Measurements from ENCODE around the gene PES1.
A peak's percentile ranks its signal among the peaks of the same experiment; 100 is the strongest.

Gene PES1

DNA sequence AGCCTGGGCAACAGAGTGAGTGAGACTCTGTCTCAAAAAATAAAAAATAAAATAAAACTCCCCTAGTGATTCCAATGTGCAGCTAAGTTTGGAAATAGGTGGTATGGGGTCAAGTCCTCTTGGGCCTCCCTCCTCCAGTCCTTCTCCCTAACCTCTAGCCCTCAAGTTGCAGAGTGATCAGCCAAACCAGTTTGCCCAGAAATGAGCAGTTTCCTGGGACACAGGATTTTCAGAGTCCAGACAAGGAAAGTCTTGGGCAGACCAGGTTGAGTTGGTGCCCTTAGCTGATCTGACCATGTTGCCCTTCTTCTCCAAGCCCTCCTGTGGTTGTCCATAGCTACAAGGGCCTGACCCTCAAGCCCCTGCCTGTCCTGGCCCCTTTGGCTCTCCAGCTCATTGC lies 23.2 kb upstream of the PES1 start:
- TF ChIP-seq, protein P1, sequence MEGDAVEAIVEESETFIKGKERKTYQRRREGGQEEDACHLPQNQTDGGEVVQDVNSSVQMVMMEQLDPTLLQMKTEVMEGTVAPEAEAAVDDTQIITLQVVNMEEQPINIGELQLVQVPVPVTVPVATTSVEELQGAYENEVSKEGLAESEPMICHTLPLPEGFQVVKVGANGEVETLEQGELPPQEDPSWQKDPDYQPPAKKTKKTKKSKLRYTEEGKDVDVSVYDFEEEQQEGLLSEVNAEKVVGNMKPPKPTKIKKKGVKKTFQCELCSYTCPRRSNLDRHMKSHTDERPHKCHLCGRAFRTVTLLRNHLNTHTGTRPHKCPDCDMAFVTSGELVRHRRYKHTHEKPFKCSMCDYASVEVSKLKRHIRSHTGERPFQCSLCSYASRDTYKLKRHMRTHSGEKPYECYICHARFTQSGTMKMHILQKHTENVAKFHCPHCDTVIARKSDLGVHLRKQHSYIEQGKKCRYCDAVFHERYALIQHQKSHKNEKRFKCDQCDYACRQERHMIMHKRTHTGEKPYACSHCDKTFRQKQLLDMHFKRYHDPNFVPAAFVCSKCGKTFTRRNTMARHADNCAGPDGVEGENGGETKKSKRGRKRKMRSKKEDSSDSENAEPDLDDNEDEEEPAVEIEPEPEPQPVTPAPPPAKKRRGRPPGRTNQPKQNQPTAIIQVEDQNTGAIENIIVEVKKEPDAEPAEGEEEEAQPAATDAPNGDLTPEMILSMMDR (conservative IDR thresholded peaks at IDR 0.05; ENCODE audit: low read length) = no peak
- H3K4me3 ChIP-seq (ENCODE audit: low read length) = no peak overlapping the region
- DNase-seq (ENCODE audit: low read depth) = no peak

DNA sequence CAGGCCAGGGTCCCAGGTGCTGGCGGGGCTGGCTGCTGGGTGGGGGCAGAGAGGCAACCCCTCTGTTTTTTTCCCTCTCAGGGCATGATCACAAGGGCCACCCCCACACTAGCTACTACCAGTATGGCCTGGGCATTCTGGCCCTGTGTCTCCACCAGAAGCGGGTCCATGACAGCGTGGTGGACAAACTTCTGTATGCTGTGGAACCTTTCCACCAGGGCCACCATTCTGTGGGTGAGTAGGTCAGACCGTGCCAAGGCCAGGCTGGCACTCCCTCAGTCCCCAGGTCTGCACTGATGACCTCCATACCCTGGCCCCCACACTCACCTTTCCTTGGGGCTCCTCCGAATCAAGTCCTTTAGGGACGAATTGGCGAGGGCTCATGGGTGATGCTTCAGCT lies 22.6 kb upstream of the PES1 start:
- no peak for DNase-seq (ENCODE audit: low read depth)
- TF ChIP-seq, protein P1 (conservative IDR thresholded peaks at IDR 0.05; ENCODE audit: low read length) = no peak
- no peak overlapping the region for H3K4me3 ChIP-seq (ENCODE audit: low read length)

DNA sequence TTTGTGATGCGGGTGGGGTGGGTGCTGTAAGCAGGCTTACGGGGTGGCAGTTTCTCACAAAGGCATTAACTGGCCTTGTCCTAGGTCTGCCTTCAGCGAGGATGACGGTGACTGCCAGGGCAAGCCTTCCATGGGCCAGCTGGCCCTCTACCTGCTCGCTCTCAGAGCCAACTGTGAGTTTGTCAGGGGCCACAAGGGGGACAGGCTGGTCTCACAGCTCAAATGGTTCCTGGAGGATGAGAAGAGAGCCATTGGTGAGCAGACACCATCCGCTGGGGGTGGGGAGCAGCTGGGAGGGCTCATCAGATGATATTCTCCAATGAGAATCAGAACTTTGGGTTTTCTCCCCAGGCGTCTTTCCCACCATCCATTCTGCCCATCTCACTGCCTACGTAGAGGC lies 21.1 kb upstream of the PES1 start:
- TF ChIP-seq, protein P1 (conservative IDR thresholded peaks at IDR 0.05; ENCODE audit: low read length) = no peak
- H3K4me3 ChIP-seq (ENCODE audit: low read length) = no peak overlapping the region
- no peak for DNase-seq (ENCODE audit: low read depth)

DNA sequence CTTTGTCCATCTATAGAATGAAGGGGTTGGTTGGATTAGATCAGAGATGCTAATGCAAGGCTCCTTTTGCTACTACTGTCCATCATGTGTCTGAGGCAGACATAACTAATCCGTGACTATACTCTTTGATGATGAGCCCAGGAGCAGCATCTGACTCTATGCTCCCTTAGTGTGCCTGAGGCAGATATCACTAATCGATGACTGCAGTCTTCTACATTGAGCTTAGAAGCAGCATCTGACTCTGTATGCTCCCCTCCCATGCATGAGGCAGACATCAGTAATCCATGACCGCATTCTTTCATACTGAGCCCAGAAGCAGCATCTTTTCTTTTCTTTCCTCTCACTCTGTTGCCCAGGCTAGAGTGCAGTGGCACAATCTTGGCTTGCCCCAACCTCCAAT lies 19.5 kb upstream of the PES1 start:
- H3K4me3 ChIP-seq (ENCODE audit: low read length) = no peak overlapping the region
- TF ChIP-seq, protein P1 (conservative IDR thresholded peaks at IDR 0.05; ENCODE audit: low read length) = no peak
- DNase-seq (ENCODE audit: low read depth) = no peak

DNA sequence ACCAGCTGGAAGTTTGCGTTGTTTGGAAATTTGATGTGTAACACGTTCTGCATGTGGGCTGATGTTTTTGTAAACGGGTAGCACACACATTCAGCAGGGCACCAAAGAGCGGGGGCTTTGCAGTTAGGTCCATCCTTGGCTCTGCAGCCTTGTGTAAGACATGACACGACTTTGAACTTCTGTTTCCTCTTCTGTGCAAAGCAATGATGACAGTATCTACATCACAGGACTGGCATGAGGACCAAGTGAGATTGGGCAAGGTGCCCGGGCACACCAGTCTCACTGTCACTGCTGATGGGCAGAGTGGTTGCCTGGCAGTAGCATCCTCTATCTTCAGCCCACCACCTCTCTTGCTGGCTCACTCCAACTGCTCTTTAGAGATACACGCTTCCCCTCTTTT lies 18.6 kb upstream of the PES1 start:
- no peak overlapping the region for H3K4me3 ChIP-seq (ENCODE audit: low read length)
- no peak for DNase-seq (ENCODE audit: low read depth)
- TF ChIP-seq, protein P1 (conservative IDR thresholded peaks at IDR 0.05; ENCODE audit: low read length) = no peak

DNA sequence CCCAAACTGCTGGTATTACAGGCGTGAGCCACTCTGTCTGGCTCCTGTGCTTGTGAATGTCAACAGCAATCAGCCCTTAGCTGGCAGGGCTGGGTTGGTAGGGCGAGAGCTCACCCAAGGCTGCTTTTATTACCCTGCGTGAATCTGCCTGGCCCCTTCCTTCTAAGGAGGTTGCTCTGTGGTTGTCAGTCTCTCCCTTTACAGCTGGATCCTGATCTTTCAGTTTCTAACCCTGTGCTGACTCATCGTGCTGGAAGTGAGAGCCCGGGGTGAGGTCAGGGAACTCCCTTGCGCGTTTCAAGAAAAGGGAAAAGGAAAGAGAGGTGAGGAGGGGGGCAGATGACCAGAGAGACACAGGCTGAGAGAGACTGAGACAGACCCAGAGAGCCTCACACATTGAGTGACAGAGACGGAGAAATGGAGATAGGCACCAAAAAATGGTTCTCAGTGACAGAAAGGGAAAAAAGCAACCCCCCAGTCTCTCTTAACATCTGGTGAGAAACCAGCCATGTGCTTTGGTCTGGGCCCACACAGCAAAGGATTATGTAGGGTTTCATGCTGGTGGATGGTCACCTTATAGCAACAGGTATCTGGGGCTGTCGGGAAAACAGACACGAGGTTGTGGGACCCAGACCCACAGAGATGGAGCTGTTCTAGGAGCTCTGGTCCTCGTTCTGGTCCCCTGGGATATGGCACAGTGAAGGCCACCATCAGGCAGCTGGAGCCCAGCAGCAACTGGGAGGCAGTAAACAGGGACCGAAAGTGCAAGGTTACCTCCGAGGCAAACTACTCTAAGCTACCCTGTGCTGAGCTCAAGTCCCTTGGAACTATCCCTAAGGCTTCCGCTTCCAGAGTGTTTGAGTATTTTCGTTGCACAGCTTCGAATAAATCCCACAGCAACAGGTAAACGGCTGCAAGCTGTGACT lies 17.8 kb upstream of the PES1 start:
- H3K4me3 ChIP-seq (ENCODE audit: low read length) = no peak overlapping the region
- TF ChIP-seq, protein P1 (conservative IDR thresholded peaks at IDR 0.05; ENCODE audit: low read length) = no peak
- DNase-seq (ENCODE audit: low read depth) = peak; percentile 77

DNA sequence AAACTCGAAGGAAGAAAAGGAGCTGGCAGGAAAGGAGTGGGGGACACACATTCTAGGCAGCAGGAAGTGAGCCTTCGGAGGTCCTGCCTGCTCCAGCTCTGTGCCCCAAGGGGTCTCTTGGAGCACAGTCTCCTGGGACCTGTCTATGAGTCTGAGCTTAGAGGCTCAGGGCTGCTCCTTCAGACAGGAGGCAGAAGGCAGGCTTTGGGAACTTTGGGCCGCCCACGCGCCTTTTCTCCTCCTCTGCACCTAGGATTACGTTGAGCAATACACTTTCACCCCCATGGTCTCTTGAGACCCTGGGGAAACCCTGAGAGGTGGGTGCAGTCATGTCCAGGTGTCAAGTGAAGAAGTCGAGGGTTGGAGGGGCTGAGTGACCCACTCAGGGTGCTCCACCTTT lies 16.2 kb upstream of the PES1 start:
- TF ChIP-seq, protein P1 (conservative IDR thresholded peaks at IDR 0.05; ENCODE audit: low read length) = no peak
- H3K4me3 ChIP-seq (ENCODE audit: low read length) = no peak overlapping the region
- no peak for DNase-seq (ENCODE audit: low read depth)
